Measurements from ENCODE around the gene LRP10.

Gene LRP10

GRCh38 chr14:22865424-22866405 is 5.8 kb upstream of the LRP10 start:
- no peak for DNase-seq (ENCODE audit: low read depth in 2 of 2)

- DNase-seq (ENCODE audit: low read depth in 2 of 2) = no peak
Observed at GRCh38 chr14:22866874-22867273, 4.7 kb upstream of the LRP10 start.

- no peak for DNase-seq (ENCODE audit: low read depth in 2 of 2)
Observed at GRCh38 chr14:22870811-22871223, 723 bp upstream of the LRP10 start.

- DNase-seq (ENCODE audit: low read depth in 2 of 2) = peak; percentile 35 to 52
Observed at GRCh38 chr14:22872033-22872832, 693 bp downstream of the LRP10 start.

GRCh38 chr14:22872833-22873520 is 1.4 kb downstream of the LRP10 start:
- DNase-seq (ENCODE audit: low read depth in 2 of 2) = no peak

- no peak for DNase-seq (ENCODE audit: low read depth in 2 of 2)
Observed at GRCh38 chr14:22875003-22875747, 3.6 kb downstream of the LRP10 start.

GRCh38 chr14:22875748-22876319 is 4.3 kb downstream of the LRP10 start:
- no peak for DNase-seq (ENCODE audit: low read depth in 2 of 2)

GRCh38 chr14:22877000-22877501 is 5.5 kb downstream of the LRP10 start:
- DNase-seq (ENCODE audit: low read depth in 2 of 2) = no peak

GRCh38 chr14:22878271-22879246 is 7.0 kb downstream of the LRP10 start:
- no peak for DNase-seq (ENCODE audit: low read depth in 2 of 2)

- no peak for DNase-seq (ENCODE audit: low read depth in 2 of 2)
Observed at GRCh38 chr14:22882064-22882463, 10.5 kb downstream of the LRP10 start.

- no peak for DNase-seq (ENCODE audit: low read depth in 2 of 2)
Observed at GRCh38 chr14:22882529-22883172, 11.1 kb downstream of the LRP10 start.

GRCh38 chr14:22883173-22883976 is 11.8 kb downstream of the LRP10 start, which contains the start of gene REM2:
Gene REM2 (plus strand): TSS chr14:22883222. CDS start chr14:22883288, 66 bp downstream.
- no peak for DNase-seq (ENCODE audit: low read depth in 2 of 2)

GRCh38 chr14:22884076-22884737 is 12.7 kb downstream of the LRP10 start:
- no peak for DNase-seq (ENCODE audit: low read depth in 2 of 2)

GRCh38 chr14:22884738-22885523 is 13.4 kb downstream of the LRP10 start:
- no peak for DNase-seq (ENCODE audit: low read depth in 2 of 2)

- no peak for DNase-seq (ENCODE audit: low read depth in 2 of 2)
Observed at GRCh38 chr14:22885975-22886374, 14.4 kb downstream of the LRP10 start.

GRCh38 chr14:22886500-22887259 is 15.1 kb downstream of the LRP10 start:
- DNase-seq (ENCODE audit: low read depth in 2 of 2) = peak; percentile 31 to 55
